ENCODE data around the gene TRAPPC3.

Gene TRAPPC3

DNA sequence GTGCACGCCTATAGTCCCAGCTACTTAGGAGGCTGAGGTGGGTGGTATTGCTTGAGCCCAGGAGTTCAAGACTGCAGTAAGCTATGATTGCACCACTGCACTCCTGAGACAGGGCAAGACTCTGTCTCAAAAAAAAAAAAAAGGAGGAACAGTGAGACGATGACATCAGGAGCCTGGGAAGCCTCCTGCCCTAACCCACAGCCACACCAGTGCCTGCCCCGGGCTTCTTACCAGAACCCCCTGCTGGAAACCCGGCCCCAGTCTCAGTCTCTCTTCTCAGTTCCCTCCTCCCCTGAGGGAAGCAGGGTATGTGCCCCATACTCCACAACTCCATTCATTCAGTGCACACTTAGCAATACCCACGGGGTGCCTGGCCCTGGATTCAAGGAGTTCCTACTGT lies 33.4 kb downstream of the TRAPPC3 start:
- no peak overlapping the region for H3K4me3 ChIP-seq (IDR thresholded peaks at IDR 0.05; ENCODE audit: insufficient read depth, low read depth, low read length)
- H3K27ac ChIP-seq = no peak overlapping the region
- H2AFZ ChIP-seq (ENCODE audit: low read depth) = no peak overlapping the region
- no peaks in the 10 kb centered on the region for H3K36me3 ChIP-seq (ENCODE audit: insufficient read depth)
- no peak for TF ChIP-seq CTCF (conservative IDR thresholded peaks at IDR 0.05; ENCODE audit: low read depth, low read length)
- no peaks in the 10 kb centered on the region for H3K27me3 ChIP-seq (ENCODE audit: insufficient read depth, low read depth)
- no peaks in the 10 kb centered on the region for H3K79me2 ChIP-seq (ENCODE audit: insufficient read depth, low read depth)
- H4K20me1 ChIP-seq (ENCODE audit: insufficient read depth) = no peaks in the 10 kb centered on the region
- no peak overlapping the region for H3K4me2 ChIP-seq
- H3K4me1 ChIP-seq (ENCODE audit: low read depth, poor library complexity, severe bottlenecking) = no peaks in the 10 kb centered on the region
- H3K9ac ChIP-seq = no peak overlapping the region

GRCh38 chr1:36115200-36115669 lies 34.1 kb downstream of the TRAPPC3 start:
- Histone ChIP-seq H3K36me3 (ENCODE audit: insufficient read depth) (no peaks in the 10 kb centered on the region), H3K27ac (no peak overlapping the region), H2AFZ (ENCODE audit: low read depth) (no peak overlapping the region), H3K79me2 (ENCODE audit: insufficient read depth, low read depth) (no peaks in the 10 kb centered on the region), H3K9ac (no peak overlapping the region), H3K4me1 (ENCODE audit: low read depth, poor library complexity, severe bottlenecking) (no peaks in the 10 kb centered on the region), H3K27me3 (ENCODE audit: insufficient read depth, low read depth) (no peaks in the 10 kb centered on the region), H3K4me2 (no peak overlapping the region), H3K4me3 (IDR thresholded peaks at IDR 0.05; ENCODE audit: insufficient read depth, low read depth, low read length) (no peak overlapping the region), H4K20me1 (ENCODE audit: insufficient read depth) (no peaks in the 10 kb centered on the region)
- no peak for TF ChIP-seq CTCF (conservative IDR thresholded peaks at IDR 0.05; ENCODE audit: low read depth, low read length)

- TF ChIP-seq CTCF (conservative IDR thresholded peaks at IDR 0.05; ENCODE audit: low read depth, low read length) = no peak
- Histone ChIP-seq H3K79me2 (ENCODE audit: insufficient read depth, low read depth) (no peaks in the 10 kb centered on the region), H3K9ac (no peak overlapping the region), H2AFZ (ENCODE audit: low read depth) (no peak overlapping the region), H3K4me2 (no peak overlapping the region), H3K4me3 (IDR thresholded peaks at IDR 0.05; ENCODE audit: insufficient read depth, low read depth, low read length) (no peak overlapping the region), H3K4me1 (ENCODE audit: low read depth, poor library complexity, severe bottlenecking) (no peaks in the 10 kb centered on the region), H3K27me3 (ENCODE audit: insufficient read depth, low read depth) (no peaks in the 10 kb centered on the region), H3K27ac (no peak overlapping the region), H4K20me1 (ENCODE audit: insufficient read depth) (no peaks in the 10 kb centered on the region), H3K36me3 (ENCODE audit: insufficient read depth) (no peaks in the 10 kb centered on the region)
These were observed 34.9 kb downstream of the TRAPPC3 start for GRCh38 chr1:36114371-36114770.

DNA sequence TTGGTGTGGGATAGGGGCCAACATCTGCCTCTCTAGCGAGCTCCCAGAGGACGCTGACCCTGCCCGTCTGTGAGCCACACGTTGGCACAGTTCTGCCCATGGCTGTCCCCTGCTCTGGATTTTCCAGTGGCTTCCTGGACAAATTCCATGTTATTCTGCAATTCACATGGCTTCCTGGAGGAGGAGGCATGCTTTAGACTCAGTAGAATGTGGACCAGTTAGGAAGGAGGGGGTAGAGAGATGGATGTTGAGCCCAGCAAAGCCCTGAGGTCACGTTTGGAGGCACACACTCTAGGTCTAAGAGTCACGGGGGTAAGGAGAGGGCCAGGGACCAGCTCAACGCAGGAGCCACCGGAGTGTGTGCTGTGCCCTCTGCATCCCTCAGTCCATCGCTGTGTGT lies 36.5 kb downstream of the TRAPPC3 start:
- Histone ChIP-seq H3K4me3 (IDR thresholded peaks at IDR 0.05; ENCODE audit: insufficient read depth, low read depth, low read length) (no peak overlapping the region), H3K4me2 (no peak overlapping the region), H3K27ac (no peak overlapping the region), H3K36me3 (ENCODE audit: insufficient read depth) (no peaks in the 10 kb centered on the region), H4K20me1 (ENCODE audit: insufficient read depth) (no peaks in the 10 kb centered on the region), H3K9ac (no peak overlapping the region), H3K79me2 (ENCODE audit: insufficient read depth, low read depth) (no peaks in the 10 kb centered on the region), H3K27me3 (ENCODE audit: insufficient read depth, low read depth) (no peaks in the 10 kb centered on the region), H3K4me1 (ENCODE audit: low read depth, poor library complexity, severe bottlenecking) (no peaks in the 10 kb centered on the region), H2AFZ (ENCODE audit: low read depth) (no peak overlapping the region)
- no peak for TF ChIP-seq CTCF (conservative IDR thresholded peaks at IDR 0.05; ENCODE audit: low read depth, low read length)

Data from KMS-11 (cell line).